Adrenal gland (tissue), 5 donors: ENCODE data around the gene JAGN1.

Source experiments
- POLR2A ChIP-seq, 2 donors: fragments of 450-650 bp; IDR thresholded peaks; one replicate each; pipeline ENCODE4 v1.6.1; 2017; ENCODE audit warnings: antibody characterized with exemption in 2 of 2, mild to moderate bottlenecking in 2 of 2, moderate library complexity in 1 of 2
- TF ChIP-seq, protein P1 (sequence below), 6 experiments: fragments of 450-650 bp in 4 of 6; fragments of 200-600 bp in 2 of 6; sonication (generic) in 1 of 6; IDR thresholded peaks; 1 replicate in 5 of 6; 2 replicates in 1 of 6; pipeline versions ENCODE4 v1.5.1 to v1.8.0; 2016 to 2021; ENCODE audit warnings: antibody characterized with exemption in 6 of 6, mild to moderate bottlenecking in 2 of 6, moderate library complexity in 1 of 6
- donor health status: DM: no; HTN: no; CAD: no.

DNA sequence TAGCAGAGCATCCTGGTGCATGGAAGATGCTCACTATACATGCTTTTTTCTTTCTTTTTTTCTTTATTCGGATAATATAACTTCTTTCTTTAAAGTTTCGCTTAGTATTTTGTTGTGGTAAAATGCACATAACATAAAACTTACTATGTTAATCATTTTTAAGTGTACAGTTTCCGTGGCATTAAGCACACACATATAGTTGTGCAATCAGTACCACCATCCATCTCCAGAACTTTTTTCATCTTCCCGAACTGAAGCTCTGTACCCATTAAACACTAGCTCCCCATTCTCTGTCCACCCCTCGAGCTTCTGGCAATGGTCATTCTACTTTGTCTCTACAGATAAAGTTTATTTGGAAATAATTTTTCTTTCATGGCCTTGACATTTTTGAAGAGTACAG is 1.0 kb upstream of the JAGN1 start:
- TF ChIP-seq, protein P1, sequence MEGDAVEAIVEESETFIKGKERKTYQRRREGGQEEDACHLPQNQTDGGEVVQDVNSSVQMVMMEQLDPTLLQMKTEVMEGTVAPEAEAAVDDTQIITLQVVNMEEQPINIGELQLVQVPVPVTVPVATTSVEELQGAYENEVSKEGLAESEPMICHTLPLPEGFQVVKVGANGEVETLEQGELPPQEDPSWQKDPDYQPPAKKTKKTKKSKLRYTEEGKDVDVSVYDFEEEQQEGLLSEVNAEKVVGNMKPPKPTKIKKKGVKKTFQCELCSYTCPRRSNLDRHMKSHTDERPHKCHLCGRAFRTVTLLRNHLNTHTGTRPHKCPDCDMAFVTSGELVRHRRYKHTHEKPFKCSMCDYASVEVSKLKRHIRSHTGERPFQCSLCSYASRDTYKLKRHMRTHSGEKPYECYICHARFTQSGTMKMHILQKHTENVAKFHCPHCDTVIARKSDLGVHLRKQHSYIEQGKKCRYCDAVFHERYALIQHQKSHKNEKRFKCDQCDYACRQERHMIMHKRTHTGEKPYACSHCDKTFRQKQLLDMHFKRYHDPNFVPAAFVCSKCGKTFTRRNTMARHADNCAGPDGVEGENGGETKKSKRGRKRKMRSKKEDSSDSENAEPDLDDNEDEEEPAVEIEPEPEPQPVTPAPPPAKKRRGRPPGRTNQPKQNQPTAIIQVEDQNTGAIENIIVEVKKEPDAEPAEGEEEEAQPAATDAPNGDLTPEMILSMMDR (IDR thresholded peaks at IDR 0.05): no peak
- TF ChIP-seq POLR2A (IDR thresholded peaks at IDR 0.05): no peak
